ENCODE measurements around the gene HABP4.

- peak; percentile 61 to 63 for TF ChIP-seq CTCF (conservative IDR thresholded peaks at IDR 0.05 in 1 of 2, IDR thresholded peaks at IDR 0.05 in 1 of 2; ENCODE audit: extremely low read depth in 1 of 2, insufficient read depth in 1 of 2, low read depth in 1 of 2, low read length in 2 of 2)
- TF ChIP-seq EZH2 (IDR thresholded peaks at IDR 0.05; ENCODE audit: borderline replicate concordance, low read length) = no peak
These were observed 8.0 kb upstream of the HABP4 start for GRCh38 chr9:96441798-96442445.

Data from mammary epithelial cell (primary cell).